ENCODE data around the gene PPIG.
"Not testable (repeated sequence)": the region's sequence is repeated elsewhere in the genome, so short reads cannot be mapped to it uniquely, and the experiment has no call there.

The PPIG gene

DNA sequence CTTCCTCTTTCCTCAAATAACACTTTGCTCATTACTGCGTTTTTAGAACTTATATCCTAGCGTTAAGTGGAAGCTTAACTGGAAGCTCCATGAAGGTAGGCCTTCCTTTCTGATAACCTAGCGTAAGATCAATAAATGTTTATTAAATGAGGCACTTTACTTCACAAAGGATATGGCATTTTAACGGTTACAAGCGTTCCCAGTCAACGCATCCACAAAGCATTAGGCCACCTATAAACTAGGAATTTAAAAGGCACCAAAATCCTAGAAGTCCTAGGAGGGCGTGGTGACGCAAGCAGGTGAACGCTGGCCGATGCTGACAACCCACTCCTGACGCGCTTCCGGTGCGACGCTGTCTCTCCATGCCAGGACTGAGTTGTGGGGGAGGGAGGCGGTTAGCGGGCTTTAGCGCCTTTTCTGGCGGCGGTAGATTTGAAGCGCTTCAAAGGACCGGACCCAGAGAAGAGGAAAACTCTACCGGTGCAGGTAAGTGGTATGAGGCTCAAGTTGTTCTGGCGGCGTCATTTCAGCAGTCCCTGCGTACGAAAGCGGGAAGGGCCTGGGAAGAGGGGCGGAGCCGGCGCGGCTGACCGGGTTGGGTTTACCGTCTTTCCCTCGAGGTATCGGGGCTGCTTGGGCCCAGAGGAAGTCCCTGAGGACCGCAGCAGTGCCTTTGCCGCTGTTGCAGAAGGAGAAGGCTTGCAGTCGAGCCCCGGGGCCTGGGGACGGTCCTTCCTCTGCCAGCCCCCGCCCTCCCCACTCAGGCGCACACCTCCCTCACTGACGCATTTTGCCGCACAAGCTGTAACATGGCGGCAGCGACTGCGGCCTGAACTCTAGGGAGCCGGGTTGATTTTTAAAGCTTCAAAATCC lies at the start of gene PPIG:
Gene PPIG, plus strand, starts transcription at position 347 of the 873 bp plus-strand sequence. CDS start 19,691 bp downstream, outside the sequence.
- H3K36me3 ChIP-seq (ENCODE audit: insufficient read depth, low read length), result no peaks in the 10 kb centered on the region
- H3K9me3 ChIP-seq (ENCODE audit: control insufficient read depth, insufficient read depth, low read length), result no peaks in the 10 kb centered on the region; the same call in 1 of the 2 replicates
- H3K9ac ChIP-seq (ENCODE audit: low read depth, low read length), result peak within 1 kb of the TSS; percentile 100
- peaks cover 4% of the 10 kb centered on the region; the same call in 1 of the 2 replicates for H3K4me1 ChIP-seq (ENCODE audit: insufficient read depth, low read length)

GRCh38 chr2:169539460-169539859 lies 44.7 kb upstream of the PPIG start:
- not testable (repeated sequence) for H3K9ac ChIP-seq (ENCODE audit: low read depth, low read length); H3K36me3 ChIP-seq (ENCODE audit: insufficient read depth, low read length); H3K4me1 ChIP-seq (ENCODE audit: insufficient read depth, low read length); H3K9me3 ChIP-seq (ENCODE audit: control insufficient read depth, insufficient read depth, low read length)

DNA sequence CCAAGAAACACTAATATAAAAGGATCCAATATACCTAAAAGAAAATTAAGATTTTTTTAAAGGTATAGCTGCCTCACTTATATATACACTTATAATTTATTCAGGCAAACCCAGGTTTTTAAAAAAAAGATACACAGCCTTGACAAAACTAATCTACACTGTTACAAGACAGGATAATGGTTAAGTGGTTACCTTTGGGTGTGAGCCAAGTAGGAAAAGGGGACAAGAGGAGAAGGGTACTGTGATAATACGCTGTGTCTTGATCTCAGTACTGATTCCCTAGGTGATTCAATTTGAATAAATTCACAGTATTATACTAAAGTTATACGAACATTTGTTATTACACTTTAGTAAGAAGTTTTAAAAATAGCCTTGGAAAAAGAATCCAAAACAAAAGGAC lies 44.0 kb upstream of the PPIG start:
- Histone ChIP-seq H3K4me1 (ENCODE audit: insufficient read depth, low read length) (no peaks in the 10 kb centered on the region), H3K36me3 (ENCODE audit: insufficient read depth, low read length) (no peaks in the 10 kb centered on the region; the same call in 1 of the 2 replicates), H3K9ac (ENCODE audit: low read depth, low read length) (no peak overlapping the region), H3K9me3 (ENCODE audit: control insufficient read depth, insufficient read depth, low read length) (no peaks in the 10 kb centered on the region)

DNA sequence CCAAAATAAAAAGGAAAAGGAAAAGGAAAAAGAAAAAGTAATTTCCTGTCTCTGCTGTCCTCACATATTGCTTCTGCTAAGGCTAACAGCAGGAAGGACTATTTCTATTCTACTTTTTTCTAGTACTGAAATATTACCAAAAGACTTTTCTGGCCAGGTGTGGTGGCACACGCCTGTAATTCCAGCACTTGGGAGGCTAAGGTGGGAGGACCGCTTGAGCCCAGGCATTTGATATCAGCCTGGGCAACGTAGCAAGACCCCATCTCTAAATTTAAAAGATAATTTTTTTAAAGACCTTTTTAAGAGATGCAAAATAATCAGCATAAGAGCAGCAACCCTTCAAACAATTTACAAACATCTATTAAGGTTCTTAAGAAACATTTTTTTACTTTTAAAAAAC lies 41.7 kb upstream of the PPIG start:
- H3K9me3 ChIP-seq (ENCODE audit: control insufficient read depth, insufficient read depth, low read length), result no peaks in the 10 kb centered on the region
- H3K4me1 ChIP-seq (ENCODE audit: insufficient read depth, low read length), result no peaks in the 10 kb centered on the region
- no peaks in the 10 kb centered on the region; the same call in 1 of the 2 replicates for H3K36me3 ChIP-seq (ENCODE audit: insufficient read depth, low read length)
- no peak overlapping the region for H3K9ac ChIP-seq (ENCODE audit: low read depth, low read length)

DNA sequence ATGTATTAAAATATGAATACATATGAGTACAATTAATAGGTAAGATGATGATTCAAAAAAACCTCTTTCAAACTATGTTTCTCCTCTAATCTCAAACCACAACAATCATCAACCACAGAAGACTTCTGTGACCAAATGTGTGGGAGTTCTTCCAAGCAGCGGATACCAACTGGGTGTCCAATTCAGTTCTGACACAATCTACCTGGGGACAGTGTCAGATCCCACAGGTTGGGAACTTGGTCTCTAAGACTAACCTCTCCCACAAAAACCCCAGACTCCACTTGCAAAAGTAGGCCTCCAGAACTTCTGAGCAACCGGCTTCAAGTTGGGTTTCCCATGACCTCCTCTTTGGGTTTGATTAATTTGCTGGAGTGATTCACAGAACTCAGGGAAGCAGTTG lies 37.4 kb upstream of the PPIG start:
- Histone ChIP-seq H3K4me1 (ENCODE audit: insufficient read depth, low read length) (no peaks in the 10 kb centered on the region), H3K9me3 (ENCODE audit: control insufficient read depth, insufficient read depth, low read length) (no peaks in the 10 kb centered on the region), H3K36me3 (ENCODE audit: insufficient read depth, low read length) (no peaks in the 10 kb centered on the region; the same call in 1 of the 2 replicates), H3K9ac (ENCODE audit: low read depth, low read length) (no peak overlapping the region)

- 0 out of 2 replicates have a peak, but pooled peaks cover 5% of the 10 kb centered on the region for H3K36me3 ChIP-seq (ENCODE audit: insufficient read depth, low read length)
- no peaks in the 10 kb centered on the region for H3K4me1 ChIP-seq (ENCODE audit: insufficient read depth, low read length)
- no peaks in the 10 kb centered on the region for H3K9me3 ChIP-seq (ENCODE audit: control insufficient read depth, insufficient read depth, low read length)
- no peak overlapping the region for H3K9ac ChIP-seq (ENCODE audit: low read depth, low read length)
Measured at GRCh38 chr2:169561364-169561763, 22.8 kb upstream of the PPIG start.

DNA sequence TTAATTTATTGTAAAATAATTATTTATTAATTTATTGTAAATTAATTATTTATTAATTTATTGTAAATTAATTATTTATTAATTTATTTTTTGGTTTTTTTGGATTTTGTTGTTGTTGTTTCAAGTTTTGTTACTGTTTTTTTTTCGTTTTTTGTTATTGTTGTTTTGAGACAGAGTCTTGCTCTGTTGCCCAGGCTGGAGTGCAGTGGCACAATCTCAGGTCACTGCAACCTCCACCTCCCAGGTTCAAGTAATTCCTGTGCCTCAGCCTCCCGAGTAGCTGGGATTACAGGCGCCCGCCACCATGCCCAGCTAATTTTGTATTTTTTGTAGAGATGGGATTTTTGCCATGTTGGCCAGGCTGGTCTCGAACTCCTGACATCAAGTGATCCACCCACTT lies 22.1 kb upstream of the PPIG start:
- H3K9ac ChIP-seq (ENCODE audit: low read depth, low read length); H3K36me3 ChIP-seq (ENCODE audit: insufficient read depth, low read length); H3K4me1 ChIP-seq (ENCODE audit: insufficient read depth, low read length); H3K9me3 ChIP-seq (ENCODE audit: control insufficient read depth, insufficient read depth, low read length): not testable (repeated sequence)

DNA sequence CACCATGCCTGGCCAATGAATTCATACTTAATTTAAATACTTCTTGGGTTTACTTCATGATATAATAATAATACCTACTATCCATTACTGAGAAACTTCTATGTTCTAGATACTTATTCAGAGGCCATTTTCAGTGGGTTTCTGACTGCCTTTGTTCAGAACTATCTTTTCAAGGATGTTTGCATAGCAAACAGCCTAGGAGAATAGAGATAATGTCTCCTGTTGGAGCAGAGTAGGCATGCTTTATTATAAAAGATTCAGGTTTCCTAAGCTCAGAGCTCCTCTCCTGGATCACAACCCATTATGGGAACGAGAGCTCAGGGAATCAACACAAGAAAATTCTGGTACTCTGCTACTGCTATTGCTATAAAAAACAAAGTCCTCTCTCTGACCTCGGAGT lies 21.6 kb upstream of the PPIG start:
- no peaks in the 10 kb centered on the region for H3K4me1 ChIP-seq (ENCODE audit: insufficient read depth, low read length)
- H3K9ac ChIP-seq (ENCODE audit: low read depth, low read length), result no peak overlapping the region
- 0 out of 2 replicates have a peak, but pooled peaks cover 5% of the 10 kb centered on the region for H3K36me3 ChIP-seq (ENCODE audit: insufficient read depth, low read length)
- no peaks in the 10 kb centered on the region for H3K9me3 ChIP-seq (ENCODE audit: control insufficient read depth, insufficient read depth, low read length)

- H3K4me1 ChIP-seq (ENCODE audit: insufficient read depth, low read length), result no peaks in the 10 kb centered on the region
- no peaks in the 10 kb centered on the region for H3K9me3 ChIP-seq (ENCODE audit: control insufficient read depth, insufficient read depth, low read length)
- H3K9ac ChIP-seq (ENCODE audit: low read depth, low read length), result no peak overlapping the region
- H3K36me3 ChIP-seq (ENCODE audit: insufficient read depth, low read length), result no peaks in the 10 kb centered on the region
Measured at GRCh38 chr2:169565686-169566085, 18.5 kb upstream of the PPIG start.

DNA sequence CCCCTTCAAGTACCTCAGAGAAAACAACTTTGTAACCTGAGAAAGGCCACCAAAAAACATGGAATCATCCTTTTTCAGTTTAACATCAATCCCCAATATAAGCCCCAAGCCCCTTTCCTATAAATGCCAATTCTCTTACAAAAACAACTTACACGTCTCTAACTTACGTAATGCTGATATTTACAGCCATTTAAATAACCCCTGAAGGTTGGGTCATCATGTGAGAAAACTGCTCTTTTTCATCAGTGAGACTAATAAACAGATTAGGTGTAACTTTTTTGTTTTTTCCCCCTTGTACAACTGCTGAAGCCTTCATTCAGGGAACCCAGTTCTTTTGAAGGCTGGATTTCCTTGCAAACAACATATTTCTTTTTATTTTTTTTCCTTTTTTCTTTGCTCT lies 14.2 kb upstream of the PPIG start:
- Histone ChIP-seq H3K9me3 (ENCODE audit: control insufficient read depth, insufficient read depth, low read length) (no peaks in the 10 kb centered on the region), H3K4me1 (ENCODE audit: insufficient read depth, low read length) (0 out of 2 replicates have a peak, but pooled peaks cover 3% of the 10 kb centered on the region), H3K9ac (ENCODE audit: low read depth, low read length) (no peak overlapping the region), H3K36me3 (ENCODE audit: insufficient read depth, low read length) (no peaks in the 10 kb centered on the region)

GRCh38 chr2:169570752-169571151 lies 13.4 kb upstream of the PPIG start:
- not testable (repeated sequence) for H3K9ac ChIP-seq (ENCODE audit: low read depth, low read length); H3K4me1 ChIP-seq (ENCODE audit: insufficient read depth, low read length); H3K36me3 ChIP-seq (ENCODE audit: insufficient read depth, low read length); H3K9me3 ChIP-seq (ENCODE audit: control insufficient read depth, insufficient read depth, low read length)

GRCh38 chr2:169571571-169571970 lies 12.6 kb upstream of the PPIG start:
- H3K9ac ChIP-seq (ENCODE audit: low read depth, low read length), result no peak overlapping the region
- no peaks in the 10 kb centered on the region for H3K9me3 ChIP-seq (ENCODE audit: control insufficient read depth, insufficient read depth, low read length)

DNA sequence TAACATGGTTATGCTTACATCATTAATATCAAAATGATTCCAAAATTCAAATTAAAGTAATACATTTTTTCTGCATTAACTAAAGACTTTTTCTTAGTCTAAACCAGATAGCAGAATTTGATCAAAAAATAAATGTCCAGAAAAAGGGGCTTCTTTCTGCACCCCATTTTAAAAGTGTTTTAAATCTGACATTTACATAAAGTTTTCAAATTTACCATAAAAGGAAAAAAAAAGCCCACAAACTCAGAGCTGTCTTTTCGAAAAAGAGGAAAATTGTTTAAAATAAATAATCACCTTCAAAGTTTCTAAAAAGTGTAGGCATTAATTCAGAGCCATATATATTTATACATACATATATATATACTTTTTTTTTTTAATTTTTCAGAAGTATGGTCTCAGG lies 12.0 kb upstream of the PPIG start:
- no peaks in the 10 kb centered on the region for H3K9me3 ChIP-seq (ENCODE audit: control insufficient read depth, insufficient read depth, low read length)
- H3K4me1 ChIP-seq (ENCODE audit: insufficient read depth, low read length), result 0 out of 2 replicates have a peak, but pooled peaks cover 3% of the 10 kb centered on the region
- no peak overlapping the region for H3K9ac ChIP-seq (ENCODE audit: low read depth, low read length)
- H3K36me3 ChIP-seq (ENCODE audit: insufficient read depth, low read length), result no peaks in the 10 kb centered on the region

More at GRCh38 chr2:169571571-169571970, 12.6 kb upstream of the PPIG start:
- no peaks in the 10 kb centered on the region for H3K36me3 ChIP-seq (ENCODE audit: insufficient read depth, low read length)
- H3K4me1 ChIP-seq (ENCODE audit: insufficient read depth, low read length), result 0 out of 2 replicates have a peak, but pooled peaks cover 3% of the 10 kb centered on the region

DNA sequence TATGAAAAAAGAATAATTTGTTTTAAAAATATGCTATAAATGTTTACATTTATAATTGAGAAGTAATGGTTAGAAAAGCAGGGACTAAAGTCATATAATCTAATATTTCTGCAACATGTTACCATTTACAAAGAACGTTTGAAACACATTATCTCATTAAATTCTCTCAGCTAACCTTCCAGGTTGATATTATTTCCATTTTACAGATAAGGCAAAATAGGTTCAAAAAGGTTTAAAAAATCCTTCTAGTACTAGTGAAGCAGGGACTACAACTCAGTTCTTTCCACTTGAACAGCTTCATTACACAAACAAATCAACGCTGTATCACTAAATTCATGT lies 11.4 kb upstream of the PPIG start:
- no peaks in the 10 kb centered on the region for H3K36me3 ChIP-seq (ENCODE audit: insufficient read depth, low read length)
- no peaks in the 10 kb centered on the region for H3K9me3 ChIP-seq (ENCODE audit: control insufficient read depth, insufficient read depth, low read length)
- peak overlapping the region; percentile 93 for H3K9ac ChIP-seq (ENCODE audit: low read depth, low read length)
- H3K4me1 ChIP-seq (ENCODE audit: insufficient read depth, low read length), result 0 out of 2 replicates have a peak, but pooled peaks cover 3% of the 10 kb centered on the region
